ENCODE measurements around the gene CDADC1.

The CDADC1 gene

GRCh38 chr13:49245101-49245500 is 2.6 kb upstream of the CDADC1 start:
- TF ChIP-seq CTCF (IDR thresholded peaks at IDR 0.05; ENCODE audit: low read depth, low read length): no peak
- no peaks in the 10 kb centered on the region for H3K36me3 ChIP-seq
- H3K4me3 ChIP-seq (ENCODE audit: low read depth, low read length): no peak overlapping the region
- DNase-seq: no peak
- H3K27me3 ChIP-seq: peaks cover 3% of the 10 kb centered on the region
- no peaks in the 10 kb centered on the region for H3K4me1 ChIP-seq
- H3K9me3 ChIP-seq: no peaks in the 10 kb centered on the region

GRCh38 chr13:49246850-49247642 is 679 bp upstream of the CDADC1 start:
- Histone ChIP-seq H3K4me3 (ENCODE audit: low read depth, low read length) (peak overlapping the region; percentile 98), H3K4me1 (no peaks in the 10 kb centered on the region; the same call in 1 of the 2 replicates), H3K27me3 (peaks cover 3% of the 10 kb centered on the region), H3K9me3 (no peaks in the 10 kb centered on the region), H3K36me3 (no peaks in the 10 kb centered on the region)
- DNase-seq: no peak
- no peak for TF ChIP-seq CTCF (IDR thresholded peaks at IDR 0.05; ENCODE audit: low read depth, low read length)

- no peak for DNase-seq
- TF ChIP-seq CTCF (IDR thresholded peaks at IDR 0.05; ENCODE audit: low read depth, low read length): peak; percentile 17
Measured at GRCh38 chr13:49248622-49249002, 887 bp downstream of the CDADC1 start.

GRCh38 chr13:49251326-49251725 is 3.6 kb downstream of the CDADC1 start:
- TF ChIP-seq CTCF (IDR thresholded peaks at IDR 0.05; ENCODE audit: low read depth, low read length): no peak
- H3K36me3 ChIP-seq: peaks cover 9% of the 10 kb centered on the region
- H3K4me1 ChIP-seq: no peaks in the 10 kb centered on the region; the same call in 1 of the 2 replicates
- H3K4me3 ChIP-seq (ENCODE audit: low read depth, low read length): no peak overlapping the region
- DNase-seq: no peak
- H3K9me3 ChIP-seq: no peaks in the 10 kb centered on the region
- no peaks in the 10 kb centered on the region for H3K27me3 ChIP-seq

More at GRCh38 chr13:49248622-49249002, 887 bp downstream of the CDADC1 start:
- peaks cover under 1% of the 10 kb centered on the region; the same call in 1 of the 2 replicates for H3K36me3 ChIP-seq
- peaks cover 3% of the 10 kb centered on the region for H3K27me3 ChIP-seq
- no peaks in the 10 kb centered on the region for H3K9me3 ChIP-seq
- H3K4me1 ChIP-seq: no peaks in the 10 kb centered on the region; the same call in 1 of the 2 replicates
- peak overlapping the region; percentile 98 for H3K4me3 ChIP-seq (ENCODE audit: low read depth, low read length)

GRCh38 chr13:49253310-49253709 is 5.6 kb downstream of the CDADC1 start:
- Histone ChIP-seq H3K4me1 (no peaks in the 10 kb centered on the region; the same call in 1 of the 2 replicates), H3K9me3 (no peaks in the 10 kb centered on the region), H3K36me3 (peaks cover 10% of the 10 kb centered on the region), H3K4me3 (ENCODE audit: low read depth, low read length) (no peak overlapping the region), H3K27me3 (no peaks in the 10 kb centered on the region)
- no peak for DNase-seq
- no peak for TF ChIP-seq CTCF (IDR thresholded peaks at IDR 0.05; ENCODE audit: low read depth, low read length)

GRCh38 chr13:49254007-49254406 is 6.3 kb downstream of the CDADC1 start:
- Histone ChIP-seq H3K4me1 (no peaks in the 10 kb centered on the region; the same call in 1 of the 2 replicates), H3K27me3 (no peaks in the 10 kb centered on the region), H3K4me3 (ENCODE audit: low read depth, low read length) (no peak overlapping the region), H3K36me3 (peaks cover 10% of the 10 kb centered on the region), H3K9me3 (no peaks in the 10 kb centered on the region)
- TF ChIP-seq CTCF (IDR thresholded peaks at IDR 0.05; ENCODE audit: low read depth, low read length): no peak
- DNase-seq: no peak
